GM12878 (cell line): ENCODE measurements around the gene MS4A7. TPM values are rescaled to one million over a fixed set of nuclear protein-coding genes. Genes with fewer than 3 reads are reported as not detected.

Experiments
- ATF7 ChIP-seq: fragments of 450-650 bp; IDR thresholded peaks from 2 replicates; pipeline ENCODE4 v1.6.1; 2016; ENCODE audit warnings: low read depth, mild to moderate bottlenecking
- BCL11A ChIP-seq: IDR thresholded peaks from 2 replicates; pipeline ENCODE4 v1.6.1; 2011; ENCODE audit warnings: low read depth, low read length
- CHD4 ChIP-seq: fragments of 200-600 bp; sonication (generic); IDR thresholded peaks from 2 replicates; pipeline ENCODE4 v1.6.1; 2016; ENCODE audit warnings: mild to moderate bottlenecking
- CREM ChIP-seq: IDR thresholded peaks from 2 replicates; pipeline ENCODE4 v1.6.1; 2014; ENCODE audit warnings: antibody characterized with exemption, low read depth
- CUX1 ChIP-seq: IDR thresholded peaks from 2 replicates; pipeline ENCODE4 v1.6.1; 2012; ENCODE audit warnings: improper control_type of control experiment, low read depth, low read length; ENCODE audit not compliant: insufficient replicate concordance
- E4F1 ChIP-seq: fragments of 450-650 bp; IDR thresholded peaks from 2 replicates; pipeline ENCODE4 v1.6.1; 2018; ENCODE audit warnings: borderline replicate concordance, mild to moderate bottlenecking; ENCODE audit not compliant: partially characterized antibody
- ETV6 ChIP-seq, 2 experiments: fragments of 450-650 bp in 1 of 2; IDR thresholded peaks in 1 of 2; conservative IDR thresholded peaks in 1 of 2; 2 replicates each; pipeline ENCODE4 v1.6.1; 2014; ENCODE audit warnings: antibody characterized with exemption in 1 of 2, borderline replicate concordance in 1 of 2, low read depth in 1 of 2, mild to moderate bottlenecking in 1 of 2, moderate library complexity in 1 of 2
- POLR2A ChIP-seq: IDR thresholded peaks from 2 replicates; pipeline ENCODE4 v1.6.1; 2011; ENCODE audit warnings: low read depth, mild to moderate bottlenecking, low read length
- POU2F2 ChIP-seq: IDR thresholded peaks from 3 replicates; pipeline ENCODE4 v1.6.1; 2011; ENCODE audit warnings: low read depth, mild to moderate bottlenecking, low read length, borderline replicate concordance
- STAT3 ChIP-seq: IDR thresholded peaks from 2 replicates; pipeline ENCODE4 v1.6.1; 2011; ENCODE audit warnings: low read depth, low read length, improper control_type of control experiment
- TARDBP ChIP-seq: IDR thresholded peaks from 2 replicates; pipeline ENCODE4 v1.6.1; 2016; ENCODE audit warnings: borderline replicate concordance
- YBX1 ChIP-seq: fragments of 450-650 bp; IDR thresholded peaks from 2 replicates; pipeline ENCODE4 v1.6.1; 2016; ENCODE audit warnings: antibody characterized with exemption
- ZBTB4 ChIP-seq: fragments of 450-650 bp; formaldehyde crosslinking; IDR thresholded peaks from 2 replicates; pipeline ENCODE4 v1.4.0; 2022; ENCODE audit warnings: mild to moderate bottlenecking, moderate library complexity
- polyA plus RNA-seq, 11 experiments: library from polyadenylated mRNA; depleted of rRNA in 4 of 11; unstranded in 6 of 11; stranded (reverse) in 5 of 11; fragments of >200 nt; fragmentation: Nextera tagmentation in 4 of 11; fragmentation: Illumina TruSeq in 1 of 11; extraction: Ambion mirVana in 4 of 11; extraction: Trizol in 1 of 11; gene quantifications; 1 replicate in 1 of 11; 2 replicates in 10 of 11; pipeline versions ENCODE4 v1.2.1 to v1.2.3, GENCODE V29; 2011 to 2016; ENCODE audit warnings: inconsistent platforms in 2 of 11, missing spikeins in 2 of 11, low read depth in 1 of 11
- total RNA-seq, 4 experiments: library from RNA; depleted of rRNA in 3 of 4; stranded (reverse); fragments of >200 nt in 3 of 4; fragmentation: Illumina TruSeq in 1 of 4; extraction: Trizol in 1 of 4; gene quantifications; 2 replicates each; pipeline versions ENCODE4 v1.2.1 to v1.2.3, GENCODE V29; 2013 to 2021
- TF ChIP-seq, protein P1 (sequence below): fragments of 450-650 bp; formaldehyde crosslinking; IDR thresholded peaks from 2 replicates; pipeline ENCODE4 v1.4.0; 2020; ENCODE audit warnings: mild to moderate bottlenecking, moderate library complexity

The MS4A7 gene
- total and polyA plus RNA-seq, 10 of the 15 experiments (the other 5 are each of a cell fraction or from before 2014, with no cell fraction given) = 1.7 to 17.0 (median 3.7) TPM

- TF ChIP-seq CUX1 (no peak), YBX1 (no peak), ZBTB4 (CRISPR knock-in tag) (0 out of 2 replicates have a peak, but pooled peaks have one; percentile 5), POU2F2 (no peak), CREM (no peak), BCL11A (no peak), E4F1 (no peak), ETV6 (conservative IDR thresholded peaks at IDR 0.05 in 1 of 2, IDR thresholded peaks at IDR 0.05 in 1 of 2; ENCODE audit: borderline replicate concordance in 1 of 2, low read depth in 1 of 2) (no peak), TARDBP (no peak), CHD4 (no peak), ATF7 (no peak; the same call in none of the 2 replicates), STAT3 (no peak), POLR2A (no peak; the same call in 1 of the 2 replicates)
- TF ChIP-seq, protein P1, sequence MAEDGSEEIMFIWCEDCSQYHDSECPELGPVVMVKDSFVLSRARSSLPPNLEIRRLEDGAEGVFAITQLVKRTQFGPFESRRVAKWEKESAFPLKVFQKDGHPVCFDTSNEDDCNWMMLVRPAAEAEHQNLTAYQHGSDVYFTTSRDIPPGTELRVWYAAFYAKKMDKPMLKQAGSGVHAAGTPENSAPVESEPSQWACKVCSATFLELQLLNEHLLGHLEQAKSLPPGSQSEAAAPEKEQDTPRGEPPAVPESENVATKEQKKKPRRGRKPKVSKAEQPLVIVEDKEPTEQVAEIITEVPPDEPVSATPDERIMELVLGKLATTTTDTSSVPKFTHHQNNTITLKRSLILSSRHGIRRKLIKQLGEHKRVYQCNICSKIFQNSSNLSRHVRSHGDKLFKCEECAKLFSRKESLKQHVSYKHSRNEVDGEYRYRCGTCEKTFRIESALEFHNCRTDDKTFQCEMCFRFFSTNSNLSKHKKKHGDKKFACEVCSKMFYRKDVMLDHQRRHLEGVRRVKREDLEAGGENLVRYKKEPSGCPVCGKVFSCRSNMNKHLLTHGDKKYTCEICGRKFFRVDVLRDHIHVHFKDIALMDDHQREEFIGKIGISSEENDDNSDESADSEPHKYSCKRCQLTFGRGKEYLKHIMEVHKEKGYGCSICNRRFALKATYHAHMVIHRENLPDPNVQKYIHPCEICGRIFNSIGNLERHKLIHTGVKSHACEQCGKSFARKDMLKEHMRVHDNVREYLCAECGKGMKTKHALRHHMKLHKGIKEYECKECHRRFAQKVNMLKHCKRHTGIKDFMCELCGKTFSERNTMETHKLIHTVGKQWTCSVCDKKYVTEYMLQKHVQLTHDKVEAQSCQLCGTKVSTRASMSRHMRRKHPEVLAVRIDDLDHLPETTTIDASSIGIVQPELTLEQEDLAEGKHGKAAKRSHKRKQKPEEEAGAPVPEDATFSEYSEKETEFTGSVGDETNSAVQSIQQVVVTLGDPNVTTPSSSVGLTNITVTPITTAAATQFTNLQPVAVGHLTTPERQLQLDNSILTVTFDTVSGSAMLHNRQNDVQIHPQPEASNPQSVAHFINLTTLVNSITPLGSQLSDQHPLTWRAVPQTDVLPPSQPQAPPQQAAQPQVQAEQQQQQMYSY (CRISPR knock-in tag) = 0 out of 2 replicates have a peak, but pooled peaks have one; percentile 31
These were observed 763 bp upstream of the MS4A7 start (continued) for GRCh38 chr11:60377401-60378136.
